Activated naive CD4-positive, alpha-beta T cell treated with anti-CD3 and anti-CD28 coated beads, Interleukin-2, amount 50 U/mL, for 24 hours (primary cell): ENCODE results near the gene PDZRN3.

Source experiments
- H3K27ac Mint-ChIP-seq: one replicate; pipeline ENCODE4 v1.8.0; 2021; ENCODE audit warnings: mild to moderate bottlenecking, mixed read lengths
- H3K27me3 Mint-ChIP-seq: one replicate; pipeline ENCODE4 v1.8.0; 2021; ENCODE audit warnings: mixed read lengths
- H3K36me3 Mint-ChIP-seq: one replicate; pipeline ENCODE4 v1.8.0; 2021; ENCODE audit warnings: mixed read lengths
- H3K4me1 Mint-ChIP-seq: one replicate; pipeline ENCODE4 v1.8.0; 2021; ENCODE audit warnings: mixed read lengths
- H3K4me3 Mint-ChIP-seq: one replicate; pipeline ENCODE4 v1.8.0; 2021; ENCODE audit warnings: mild to moderate bottlenecking, mixed read lengths
- H3K9me3 Mint-ChIP-seq: one replicate; pipeline ENCODE4 v1.8.0; 2021; ENCODE audit warnings: mixed read lengths

PDZRN3 gene

DNA sequence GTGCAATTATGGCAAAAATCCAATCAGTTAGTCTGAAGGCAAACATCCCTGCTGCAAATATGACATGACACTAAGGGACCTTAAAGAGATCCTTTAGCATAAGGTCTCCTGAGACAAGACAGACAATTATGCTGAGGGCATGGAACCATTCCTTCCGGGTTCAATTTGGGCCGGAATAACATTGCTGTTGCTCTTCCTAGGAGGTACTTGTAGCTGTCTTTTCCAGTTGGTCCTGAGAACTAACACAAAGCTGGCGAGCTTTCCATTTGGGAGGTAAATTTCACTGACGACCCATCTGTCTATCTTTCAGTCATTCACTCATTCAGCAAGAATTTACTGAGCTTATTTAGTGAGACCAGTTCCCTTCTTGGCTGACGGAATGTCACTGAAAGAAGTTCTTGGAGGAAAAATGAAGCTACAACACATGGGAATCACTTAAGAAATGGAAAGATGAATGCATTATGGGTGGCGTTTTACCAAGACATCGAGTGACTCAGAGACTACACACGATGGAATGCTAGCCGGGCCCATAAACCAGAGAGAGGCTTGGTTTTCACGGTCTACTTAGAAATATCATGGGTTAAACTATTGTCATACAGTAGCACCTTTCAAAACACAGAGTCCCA is 215.5 kb downstream of the PDZRN3 start:
- Mint-ChIP-seq H3K4me1 (no peaks in the 10 kb centered on the region), H3K4me3 (no peak overlapping the region), H3K27ac (no peak overlapping the region), H3K36me3 (no peaks in the 10 kb centered on the region), H3K27me3 (peaks cover 3% of the 10 kb centered on the region), H3K9me3 (no peaks in the 10 kb centered on the region)

DNA sequence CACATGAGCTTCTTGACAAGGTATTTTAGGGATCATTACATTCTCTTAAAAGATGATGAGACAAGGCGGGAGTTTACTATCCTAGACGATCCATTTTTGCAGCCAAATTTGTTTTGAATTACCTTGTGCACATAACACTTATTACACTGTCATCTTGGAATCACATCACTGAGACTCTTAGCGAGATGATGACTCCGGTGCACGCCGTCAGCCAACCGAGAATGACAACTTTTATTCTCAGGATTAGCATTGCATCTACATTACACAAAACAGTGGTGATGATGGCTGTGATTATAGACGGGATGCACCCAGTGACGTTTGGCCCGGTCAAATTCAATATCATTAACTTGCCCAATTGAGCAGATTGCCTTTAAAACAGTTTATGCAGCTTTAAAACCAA is 216.1 kb downstream of the PDZRN3 start:
- peaks cover 3% of the 10 kb centered on the region for H3K27me3 Mint-ChIP-seq
- H3K4me3 Mint-ChIP-seq = no peak overlapping the region
- no peaks in the 10 kb centered on the region for H3K4me1 Mint-ChIP-seq
- no peak overlapping the region for H3K27ac Mint-ChIP-seq
- no peaks in the 10 kb centered on the region for H3K9me3 Mint-ChIP-seq
- H3K36me3 Mint-ChIP-seq = no peaks in the 10 kb centered on the region

GRCh38 chr3:73407577-73407976 is 217.2 kb downstream of the PDZRN3 start:
- no peak overlapping the region for H3K4me3 Mint-ChIP-seq
- no peaks in the 10 kb centered on the region for H3K9me3 Mint-ChIP-seq
- H3K27me3 Mint-ChIP-seq = peaks cover 6% of the 10 kb centered on the region
- no peak overlapping the region for H3K27ac Mint-ChIP-seq
- H3K36me3 Mint-ChIP-seq = no peaks in the 10 kb centered on the region
- no peaks in the 10 kb centered on the region for H3K4me1 Mint-ChIP-seq

GRCh38 chr3:73405853-73406252 is 218.9 kb downstream of the PDZRN3 start:
- no peaks in the 10 kb centered on the region for H3K4me1 Mint-ChIP-seq
- no peak overlapping the region for H3K4me3 Mint-ChIP-seq
- H3K36me3 Mint-ChIP-seq = no peaks in the 10 kb centered on the region
- no peaks in the 10 kb centered on the region for H3K9me3 Mint-ChIP-seq
- no peak overlapping the region for H3K27ac Mint-ChIP-seq
- peaks cover 6% of the 10 kb centered on the region for H3K27me3 Mint-ChIP-seq

DNA sequence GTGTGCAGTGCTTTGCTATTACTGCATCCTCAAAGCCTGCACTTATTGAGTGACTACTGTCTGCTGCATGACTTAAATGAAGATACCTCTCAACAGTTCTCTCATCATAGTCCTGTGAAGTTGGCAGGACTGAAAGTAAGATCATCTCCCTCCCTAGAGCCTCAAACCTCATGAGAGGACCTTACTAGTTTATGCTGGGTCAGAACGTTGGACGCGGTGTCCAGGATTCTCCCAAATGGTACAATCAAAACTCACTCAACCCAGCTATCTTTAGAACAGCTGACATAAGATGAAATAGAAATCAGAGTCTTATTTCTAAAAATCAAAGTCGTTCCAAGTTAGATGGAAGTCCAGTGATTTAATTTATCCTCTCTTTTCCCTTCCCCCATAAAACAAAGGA is 219.7 kb downstream of the PDZRN3 start:
- Mint-ChIP-seq H3K36me3 (no peaks in the 10 kb centered on the region), H3K9me3 (no peaks in the 10 kb centered on the region), H3K27me3 (peaks cover 6% of the 10 kb centered on the region), H3K4me3 (no peak overlapping the region), H3K27ac (no peak overlapping the region), H3K4me1 (no peaks in the 10 kb centered on the region)

GRCh38 chr3:73404435-73404834 is 220.3 kb downstream of the PDZRN3 start:
- Mint-ChIP-seq H3K4me3 (no peak overlapping the region), H3K36me3 (no peaks in the 10 kb centered on the region), H3K27ac (no peak overlapping the region), H3K9me3 (no peaks in the 10 kb centered on the region), H3K4me1 (no peaks in the 10 kb centered on the region), H3K27me3 (peaks cover 6% of the 10 kb centered on the region)

GRCh38 chr3:73403444-73403843 is 221.3 kb downstream of the PDZRN3 start:
- Mint-ChIP-seq H3K9me3 (no peaks in the 10 kb centered on the region), H3K27ac (no peak overlapping the region), H3K4me1 (no peaks in the 10 kb centered on the region)

GRCh38 chr3:73401616-73402279 is 223.0 kb downstream of the PDZRN3 start:
- Mint-ChIP-seq H3K4me1 (no peaks in the 10 kb centered on the region), H3K9me3 (no peaks in the 10 kb centered on the region), H3K27ac (no peak overlapping the region), H3K4me3 (no peak overlapping the region), H3K36me3 (no peaks in the 10 kb centered on the region), H3K27me3 (peaks cover 4% of the 10 kb centered on the region)

More at GRCh38 chr3:73403444-73403843, 221.3 kb downstream of the PDZRN3 start:
- no peak overlapping the region for H3K4me3 Mint-ChIP-seq
- peaks cover 7% of the 10 kb centered on the region for H3K27me3 Mint-ChIP-seq
- H3K36me3 Mint-ChIP-seq = no peaks in the 10 kb centered on the region

- Mint-ChIP-seq H3K27me3 (peaks cover 4% of the 10 kb centered on the region), H3K36me3 (no peaks in the 10 kb centered on the region), H3K9me3 (no peaks in the 10 kb centered on the region), H3K4me3 (no peak overlapping the region), H3K27ac (no peak overlapping the region), H3K4me1 (no peaks in the 10 kb centered on the region)
Observed at GRCh38 chr3:73401059-73401458, 223.7 kb downstream of the PDZRN3 start.

DNA sequence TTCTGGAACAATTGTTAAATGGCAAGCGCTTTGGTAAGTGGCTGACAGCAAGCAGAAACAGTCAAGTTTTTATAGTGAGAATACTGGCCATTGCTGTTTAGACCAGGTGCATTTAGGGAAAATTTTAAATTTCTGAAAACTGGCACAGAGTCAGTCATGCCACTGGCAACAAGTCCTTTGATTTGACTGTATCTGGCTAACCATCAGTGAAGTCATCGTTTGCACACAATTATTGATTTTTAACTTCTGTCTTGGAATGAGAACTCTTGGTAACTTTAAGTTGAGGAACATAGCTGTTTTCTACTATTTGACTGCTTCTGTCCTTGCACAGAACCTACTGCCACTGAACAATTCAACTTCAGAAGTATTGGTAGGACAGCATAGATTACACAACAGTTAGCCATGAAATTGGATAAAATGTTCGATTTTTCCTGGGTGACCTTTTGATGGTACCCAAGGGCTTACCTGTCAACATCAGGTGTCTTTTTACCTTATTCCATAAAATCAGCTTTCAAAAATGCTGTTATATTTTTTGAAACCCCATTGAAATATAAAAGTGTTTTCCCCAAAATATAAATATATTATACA is 225.0 kb downstream of the PDZRN3 start:
- Mint-ChIP-seq H3K9me3 (no peaks in the 10 kb centered on the region), H3K27ac (no peak overlapping the region), H3K36me3 (no peaks in the 10 kb centered on the region), H3K4me3 (no peak overlapping the region), H3K27me3 (peaks cover 4% of the 10 kb centered on the region), H3K4me1 (no peaks in the 10 kb centered on the region)

GRCh38 chr3:73399106-73399505 is 225.6 kb downstream of the PDZRN3 start:
- Mint-ChIP-seq H3K4me3 (no peak overlapping the region), H3K27me3 (peaks cover 4% of the 10 kb centered on the region), H3K9me3 (no peaks in the 10 kb centered on the region), H3K4me1 (no peaks in the 10 kb centered on the region), H3K36me3 (no peaks in the 10 kb centered on the region), H3K27ac (no peak overlapping the region)

GRCh38 chr3:73398084-73398483 is 226.7 kb downstream of the PDZRN3 start:
- H3K9me3 Mint-ChIP-seq = no peaks in the 10 kb centered on the region
- H3K27me3 Mint-ChIP-seq = peaks cover 1% of the 10 kb centered on the region
- no peak overlapping the region for H3K4me3 Mint-ChIP-seq
- H3K27ac Mint-ChIP-seq = no peak overlapping the region
- no peaks in the 10 kb centered on the region for H3K4me1 Mint-ChIP-seq
- H3K36me3 Mint-ChIP-seq = no peaks in the 10 kb centered on the region

GRCh38 chr3:73394240-73394639 is 230.5 kb downstream of the PDZRN3 start:
- peaks cover 1% of the 10 kb centered on the region for H3K27me3 Mint-ChIP-seq
- no peaks in the 10 kb centered on the region for H3K4me1 Mint-ChIP-seq
- no peaks in the 10 kb centered on the region for H3K9me3 Mint-ChIP-seq
- H3K36me3 Mint-ChIP-seq = no peaks in the 10 kb centered on the region
- H3K27ac Mint-ChIP-seq = no peak overlapping the region
- no peak overlapping the region for H3K4me3 Mint-ChIP-seq

GRCh38 chr3:73393005-73393404 is 231.7 kb downstream of the PDZRN3 start:
- Mint-ChIP-seq H3K9me3 (no peaks in the 10 kb centered on the region), H3K27ac (no peak overlapping the region), H3K27me3 (no peaks in the 10 kb centered on the region), H3K4me1 (no peaks in the 10 kb centered on the region), H3K4me3 (no peak overlapping the region), H3K36me3 (no peaks in the 10 kb centered on the region)

GRCh38 chr3:73391984-73392383 is 232.8 kb downstream of the PDZRN3 start:
- Mint-ChIP-seq H3K36me3 (no peaks in the 10 kb centered on the region), H3K9me3 (no peaks in the 10 kb centered on the region), H3K27ac (no peak overlapping the region), H3K27me3 (peaks cover under 1% of the 10 kb centered on the region), H3K4me1 (no peaks in the 10 kb centered on the region), H3K4me3 (no peak overlapping the region)

DNA sequence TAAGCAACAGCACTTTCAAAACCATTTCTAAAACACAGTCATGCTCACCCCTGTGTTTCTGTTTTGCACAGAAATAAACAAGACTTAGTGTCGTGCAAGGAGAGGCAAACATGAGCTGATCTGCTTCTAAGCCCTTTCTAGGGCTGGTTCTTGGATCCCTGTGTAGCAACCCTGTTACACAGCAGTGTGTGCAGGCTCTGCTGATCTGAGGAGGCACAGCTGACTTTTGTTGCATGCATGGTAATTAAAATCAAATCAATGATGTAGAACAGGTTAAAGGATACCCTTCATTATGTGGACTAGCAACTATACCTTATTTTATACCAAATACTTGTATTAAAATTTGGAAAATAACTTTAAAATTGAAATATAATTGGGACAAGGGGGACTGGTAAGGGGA is 234.8 kb downstream of the PDZRN3 start:
- H3K4me1 Mint-ChIP-seq = no peaks in the 10 kb centered on the region
- H3K4me3 Mint-ChIP-seq = no peak overlapping the region
- peaks cover 2% of the 10 kb centered on the region for H3K27me3 Mint-ChIP-seq
- H3K9me3 Mint-ChIP-seq = no peaks in the 10 kb centered on the region
- no peak overlapping the region for H3K27ac Mint-ChIP-seq
- no peaks in the 10 kb centered on the region for H3K36me3 Mint-ChIP-seq
